H1 (cell line): ENCODE data around the gene LRBA. TPM values are rescaled to one million over a fixed set of nuclear protein-coding genes. Genes with fewer than 3 reads are reported as not detected.

Source experiments
- CTCF ChIA-PET: fragments of 300-600 bp; sonication (Branson Sonifier 250); formaldehyde crosslinking; loops from one replicate; lab custom pipeline; 2021; ENCODE audit not compliant: partially characterized antibody; lab: Charles Lee
- POLR2A ChIA-PET: fragments of 300-600 bp; sonication (Branson Sonifier 250); formaldehyde crosslinking; loops from one replicate; lab custom pipeline; 2021; ENCODE audit warnings: inconsistent platforms; ENCODE audit not compliant: partially characterized antibody; lab: Charles Lee
- DNase-seq, 2 experiments: peaks; one replicate each; pipeline versions ENCODE4 v3.0.0 to v3.0.0-alpha.2; 2010 to 2022; ENCODE audit warnings: low spot score in 2 of 2, low read depth in 1 of 2, mixed read lengths in 1 of 2
- FAIRE-seq: peaks from 2 replicates; lab custom pipeline; 2011; peaks lifted over from hg19 to GRCh38; lab: Jason Lieb, UNC
- H2AFZ ChIP-seq: 2 replicates; pipeline ENCODE4 v1.8.1; 2012; ENCODE audit warnings: low read length, inconsistent platforms
- H2AK5ac ChIP-seq: 2 replicates; pipeline ENCODE4 v1.6.1; 2013; ENCODE audit warnings: low read depth, low read length
- H2BK120ac ChIP-seq: replicated peaks from 2 replicates; pipeline ENCODE3; 2013; ENCODE audit warnings: low read depth, low read length, inconsistent platforms
- H2BK12ac ChIP-seq: 2 replicates; pipeline ENCODE4 v1.6.1; 2013; ENCODE audit warnings: low read depth, low read length
- H2BK15ac ChIP-seq: 2 replicates; pipeline ENCODE4 v1.6.1; 2013; ENCODE audit warnings: low read length
- H2BK20ac ChIP-seq: 2 replicates; pipeline ENCODE4 v1.6.1; 2013; ENCODE audit warnings: low read length
- H2BK5ac ChIP-seq: 2 replicates; pipeline ENCODE4 v1.6.1; 2013; ENCODE audit warnings: low read depth, low read length
- H3K14ac ChIP-seq: 2 replicates; pipeline ENCODE4 v1.6.1; 2013; ENCODE audit warnings: inconsistent platforms; ENCODE audit not compliant: insufficient read length
- H3K18ac ChIP-seq: 2 replicates; pipeline ENCODE4 v1.6.1; 2013; ENCODE audit warnings: low read length; ENCODE audit errors: extremely low read depth
- H3K23ac ChIP-seq: 2 replicates; pipeline ENCODE4 v1.6.1; 2013; ENCODE audit warnings: inconsistent platforms; ENCODE audit not compliant: insufficient read length
- H3K23me2 ChIP-seq: 2 replicates; pipeline ENCODE4 v1.6.1; 2013; ENCODE audit warnings: low read depth, low read length
- H3K27ac ChIP-seq: 2 replicates; pipeline ENCODE4 v1.6.1; 2011; ENCODE audit warnings: low read depth, low read length, inconsistent platforms
- H3K27me3 ChIP-seq, 4 experiments: replicated peaks in 1 of 4; 1 replicate in 1 of 4; 2 replicates in 3 of 4; pipeline versions ENCODE4 v1.6.1 to v1.8.1; 2011 to 2013; ENCODE audit warnings: low read length in 3 of 4, mild to moderate bottlenecking in 3 of 4, inconsistent platforms in 2 of 4, mixed read lengths in 2 of 4, moderate library complexity in 1 of 4; ENCODE audit not compliant: control insufficient read depth in 3 of 4, insufficient read depth in 3 of 4; ENCODE audit errors: extremely low read depth in 1 of 4
- H3K36me3 ChIP-seq, 4 experiments: 2 replicates each; pipeline versions ENCODE4 v1.6.1 to v1.8.1; 2011 to 2013; ENCODE audit warnings: mild to moderate bottlenecking in 4 of 4, low read length in 3 of 4, moderate library complexity in 2 of 4, control low read depth in 1 of 4, inconsistent platforms in 1 of 4; ENCODE audit not compliant: insufficient read depth in 4 of 4, control insufficient read depth in 2 of 4
- H3K4ac ChIP-seq: replicated peaks from 2 replicates; pipeline ENCODE3; 2013; ENCODE audit warnings: low read length, low read depth, mixed read lengths, inconsistent platforms; ENCODE audit not compliant: insufficient read length
- H3K4me1 ChIP-seq, 4 experiments: replicated peaks in 1 of 4; 1 replicate in 1 of 4; 2 replicates in 3 of 4; pipeline versions ENCODE4 v1.6.1 to v1.8.1; 2011 to 2013; ENCODE audit warnings: low read length in 3 of 4, inconsistent platforms in 2 of 4, mixed read lengths in 1 of 4; ENCODE audit not compliant: insufficient read depth in 4 of 4, control insufficient read depth in 3 of 4
- H3K4me2 ChIP-seq, 2 experiments: 2 replicates each; pipeline versions ENCODE4 v1.6.1 to v1.8.1; 2011 to 2013; ENCODE audit warnings: low read depth in 2 of 2, low read length in 2 of 2, control low read depth in 1 of 2, inconsistent platforms in 1 of 2, mild to moderate bottlenecking in 1 of 2; ENCODE audit not compliant: insufficient read depth in 1 of 2
- H3K4me3 ChIP-seq, 4 experiments: fragments of 200-600, 300-600 bp in 1 of 4; sonication (generic), shearing (Covaris generic), sonication (Bioruptor Twin) in 1 of 4; 2 replicates each; pipeline versions ENCODE4 v1.5.1 to v1.8.1; 2011 to 2016; ENCODE audit warnings: low read length in 4 of 4, low read depth in 3 of 4, control low read depth in 2 of 4, inconsistent platforms in 2 of 4, mild to moderate bottlenecking in 2 of 4, mixed read lengths in 1 of 4, moderate library complexity in 1 of 4; ENCODE audit not compliant: insufficient read depth in 2 of 4; ENCODE audit errors: extremely low read depth in 1 of 4
- H3K56ac ChIP-seq: replicated peaks from 2 replicates; pipeline ENCODE3; 2013; ENCODE audit warnings: low read depth, mild to moderate bottlenecking, mixed read lengths, low read length, inconsistent platforms; ENCODE audit not compliant: insufficient read length
- H3K79me1 ChIP-seq: 2 replicates; pipeline ENCODE4 v1.6.1; 2013; ENCODE audit warnings: low read depth, low read length, control low read depth
- H3K79me2 ChIP-seq, 2 experiments: 2 replicates each; pipeline versions ENCODE4 v1.6.1 to v1.8.1; 2012 to 2013; ENCODE audit warnings: low read length in 2 of 2, mild to moderate bottlenecking in 2 of 2, inconsistent platforms in 1 of 2; ENCODE audit not compliant: insufficient read depth in 2 of 2, control insufficient read depth in 1 of 2
- H3K9ac ChIP-seq, 4 experiments: replicated peaks in 1 of 4; 1 replicate in 1 of 4; 2 replicates in 3 of 4; pipeline versions ENCODE4 v1.6.1 to v1.8.1; 2011 to 2013; ENCODE audit warnings: low read depth in 3 of 4, low read length in 3 of 4, control low read depth in 2 of 4, mild to moderate bottlenecking in 2 of 4, moderate library complexity in 2 of 4, inconsistent platforms in 1 of 4; ENCODE audit errors: extremely low read depth in 1 of 4
- H3K9me3 ChIP-seq, 2 experiments: 2 replicates each; pipeline versions ENCODE4 v1.6.1 to v1.8.1; 2012 to 2013; ENCODE audit warnings: mild to moderate bottlenecking in 2 of 2, moderate library complexity in 2 of 2, control low read depth in 1 of 2, inconsistent platforms in 1 of 2, low read depth in 1 of 2, low read length in 1 of 2, mixed read lengths in 1 of 2; ENCODE audit not compliant: insufficient read depth in 2 of 2
- H4K20me1 ChIP-seq, 2 experiments: replicated peaks in 1 of 2; 2 replicates each; pipeline versions ENCODE3 to v1.8.1; 2011 to 2013; ENCODE audit warnings: inconsistent platforms in 2 of 2, low read length in 2 of 2, mild to moderate bottlenecking in 1 of 2; ENCODE audit not compliant: insufficient read depth in 2 of 2, control insufficient read depth in 1 of 2
- H4K5ac ChIP-seq: 2 replicates; pipeline ENCODE4 v1.6.1; 2013; ENCODE audit warnings: low read length, low read depth, mixed read lengths, inconsistent platforms; ENCODE audit not compliant: insufficient read length
- H4K8ac ChIP-seq: 2 replicates; pipeline ENCODE4 v1.8.0; 2013; ENCODE audit warnings: mild to moderate bottlenecking, moderate library complexity, low read length, inconsistent platforms; ENCODE audit not compliant: insufficient read depth; ENCODE audit errors: extremely low read depth
- H4K91ac ChIP-seq: replicated peaks from 2 replicates; pipeline ENCODE3; 2013; ENCODE audit warnings: low read length, mixed read lengths, inconsistent platforms; ENCODE audit not compliant: insufficient read length
- KDM1A ChIP-seq: fragments of 200-600, 300-600 bp; sonication (generic); IDR thresholded peaks from 2 replicates; pipeline ENCODE4 v1.7.1; 2016; ENCODE audit warnings: mild to moderate bottlenecking, low read length, borderline replicate concordance
- MAFK ChIP-seq: IDR thresholded peaks from 2 replicates; pipeline ENCODE4 v1.6.1; 2012; ENCODE audit warnings: low read depth, mild to moderate bottlenecking, improper control_type of control experiment, low read length
- NANOG ChIP-seq: IDR thresholded peaks from 2 replicates; pipeline ENCODE4 v1.6.1; 2011; ENCODE audit warnings: low read length, low read depth, mild to moderate bottlenecking, inconsistent platforms; ENCODE audit not compliant: insufficient read depth, poor library complexity, severe bottlenecking
- PHF8 ChIP-seq: fragments of 200-600 bp; sonication (generic); conservative IDR thresholded peaks from 2 replicates; pipeline ENCODE4 v1.7.1; 2012; ENCODE audit warnings: low read depth, mild to moderate bottlenecking, inconsistent platforms, low read length, moderate library complexity
- SIRT6 ChIP-seq: IDR thresholded peaks from one replicate; pipeline ENCODE4 v1.7.1; 2012; ENCODE audit warnings: low read length, inconsistent platforms
- TAF7 ChIP-seq: optimal IDR thresholded peaks from 2 replicates; pipeline ENCODE3; 2011; ENCODE audit warnings: low read depth, mild to moderate bottlenecking, inconsistent platforms, low read length, moderate library complexity, borderline replicate concordance
- whole genome bisulfite sequencing, 2 experiments: shearing (Covaris generic) in 1 of 2; methylation state at CpG; one replicate each; pipeline versions ENCODE4 v1.1.6 to v1.1.7; 2013 to 2015; ENCODE audit warnings: low lambda C conversion rate in 2 of 2, mixed read lengths in 2 of 2, inconsistent platforms in 1 of 2, low coverage in 1 of 2, missing lambda C conversion rate in 1 of 2; ENCODE audit not compliant: insufficient replicate concordance in 2 of 2, insufficient coverage in 1 of 2, insufficient read length in 1 of 2; ENCODE audit errors: extremely low coverage in 1 of 2, missing lambda C conversion rate in 1 of 2; 5-methylcytosine and 5-hydroxymethylcytosine counted together
- polyA plus RNA-seq, 7 experiments: library from polyadenylated mRNA; depleted of rRNA in 3 of 7; stranded (reverse) in 5 of 7; unstranded in 2 of 7; fragments of >200 nt in 5 of 7; fragments of 200-250 nt in 2 of 7; gene quantifications; 1 replicate in 5 of 7; 2 replicates in 1 of 7; 4 replicates in 1 of 7; pipeline versions ENCODE4 v1.2.1 to v1.2.3, GENCODE V29; 2011 to 2013; ENCODE audit warnings: missing spikeins in 2 of 7, mixed read lengths in 2 of 7
- total RNA-seq: library from RNA; stranded (reverse); fragmentation: NEBNext Ultra II Directional; extraction: Animal tissue kit (Norgen Biotek cat#: 25700); gene quantifications from 2 replicates; pipeline ENCODE4 v1.2.1, GENCODE V29; 2021

The LRBA gene
- total and polyA plus RNA-seq, 2 of the 8 experiments (the other 6 are each of a cell fraction or from before 2014, with no cell fraction given): 54.6 to 83.2 TPM

GRCh38 chr4:150949342-150949741 is 65.7 kb downstream of the LRBA start:
- no peak for FAIRE-seq

More at GRCh38 chr4:150949342-150949741, 65.7 kb downstream of the LRBA start:
- DNase-seq: no peak
- no peak overlapping the region for H2AFZ ChIP-seq
- peaks cover 0 to 1% of the 10 kb centered on the region in 2 experiments for H4K20me1 ChIP-seq
- no peak overlapping the region for H2BK5ac ChIP-seq
- H2BK15ac ChIP-seq: no peak overlapping the region
- no peak overlapping the region for H3K9ac ChIP-seq
- H3K27ac ChIP-seq: no peak overlapping the region
- no peak overlapping the region for H3K4me2 ChIP-seq
- no peak overlapping the region for H2BK120ac ChIP-seq
- H3K23ac ChIP-seq: no peak overlapping the region
- ChIA-PET CTCF (interaction anchor here (1.0 kb wide), 1 partner anchor 12 kb away, joined by 3 read pairs; no protein-coding TSS in a partner anchor), POLR2A (interaction anchor here (0.6 kb wide), 1 partner anchor 11 kb away, joined by 3 read pairs; no protein-coding TSS in a partner anchor)
- H4K91ac ChIP-seq: no peak overlapping the region
- TF ChIP-seq NANOG (no peak), KDM1A (no peak), MAFK (no peak), PHF8 (no peak), SIRT6 (no peak), TAF7 (no peak)
- no peak overlapping the region for H2BK12ac ChIP-seq
- no peaks in the 10 kb centered on the region for H3K23me2 ChIP-seq
- no peak overlapping the region for H3K18ac ChIP-seq
- H4K8ac ChIP-seq: no peak overlapping the region
- WGBS, 2 experiments: 85% methylated on average over 2 of the region's 2 CpGs; no CpG with 5 or more reads in 1 of the 2 experiments
- H3K27me3 ChIP-seq: no peaks in the 10 kb centered on the region
- peaks cover 4% of the 10 kb centered on the region for H3K79me1 ChIP-seq
- H3K4me3 ChIP-seq: no peak overlapping the region
- no peak overlapping the region for H3K14ac ChIP-seq
- H3K9me3 ChIP-seq: peaks cover 0 to 9% of the 10 kb centered on the region in 2 experiments; a peak in 1 of 4 replicates
- H2AK5ac ChIP-seq: no peak overlapping the region
- H3K79me2 ChIP-seq: peaks cover 0 to 79% of the 10 kb centered on the region in 2 experiments; a peak in 2 of 4 replicates
- H2BK20ac ChIP-seq: no peak overlapping the region
- H4K5ac ChIP-seq: no peak overlapping the region
- H3K4ac ChIP-seq: no peak overlapping the region
- H3K56ac ChIP-seq: no peak overlapping the region
- no peaks in the 10 kb centered on the region for H3K36me3 ChIP-seq
- peaks cover 0 to 3% (median 0%) of the 10 kb centered on the region in 4 experiments; a peak in 1 of 7 replicates for H3K4me1 ChIP-seq
